ENCODE measurements around the gene SCFD2.

Gene SCFD2

GRCh38 chr4:52995360-52996030, 370.4 kb downstream of the SCFD2 start:
- no peak for TF ChIP-seq TAF1 (IDR thresholded peaks at IDR 0.05; ENCODE audit: borderline replicate concordance, insufficient read depth, low read length)
- no peak for TF ChIP-seq SIN3A (IDR thresholded peaks at IDR 0.05; ENCODE audit: borderline replicate concordance, insufficient read depth, low read length)
- no peak for TF ChIP-seq POLR2AphosphoS5 (IDR thresholded peaks at IDR 0.05; ENCODE audit: low read depth, low read length)
- TF ChIP-seq REST (IDR thresholded peaks at IDR 0.05; ENCODE audit: insufficient read depth in 1 of 2, low read depth in 2 of 2, low read length in 2 of 2): no peak
- no peak for TF ChIP-seq FOXP2 (optimal IDR thresholded peaks at IDR 0.05; ENCODE audit: borderline replicate concordance, extremely low read depth, extremely low read length, insufficient read depth)

- TF ChIP-seq POLR2AphosphoS5 (IDR thresholded peaks at IDR 0.05; ENCODE audit: low read depth, low read length): no peak
- TF ChIP-seq REST (IDR thresholded peaks at IDR 0.05; ENCODE audit: insufficient read depth in 1 of 2, low read depth in 2 of 2, low read length in 2 of 2): no peak
- TF ChIP-seq FOXP2 (optimal IDR thresholded peaks at IDR 0.05; ENCODE audit: borderline replicate concordance, extremely low read depth, extremely low read length, insufficient read depth): no peak
Measured at GRCh38 chr4:52994567-52994966, 371.3 kb downstream of the SCFD2 start.

GRCh38 chr4:52993771-52994170, 372.1 kb downstream of the SCFD2 start:
- no peak for TF ChIP-seq SIN3A (IDR thresholded peaks at IDR 0.05; ENCODE audit: borderline replicate concordance, insufficient read depth, low read length)
- TF ChIP-seq REST (IDR thresholded peaks at IDR 0.05; ENCODE audit: insufficient read depth in 1 of 2, low read depth in 2 of 2, low read length in 2 of 2): no peak
- no peak for TF ChIP-seq FOXP2 (optimal IDR thresholded peaks at IDR 0.05; ENCODE audit: borderline replicate concordance, extremely low read depth, extremely low read length, insufficient read depth)
- TF ChIP-seq TAF1 (IDR thresholded peaks at IDR 0.05; ENCODE audit: borderline replicate concordance, insufficient read depth, low read length): no peak
- no peak for TF ChIP-seq POLR2AphosphoS5 (IDR thresholded peaks at IDR 0.05; ENCODE audit: low read depth, low read length)

GRCh38 chr4:52991472-52991871, 374.4 kb downstream of the SCFD2 start:
- TF ChIP-seq TAF1 (IDR thresholded peaks at IDR 0.05; ENCODE audit: borderline replicate concordance, insufficient read depth, low read length) (no peak), POLR2AphosphoS5 (IDR thresholded peaks at IDR 0.05; ENCODE audit: low read depth, low read length) (no peak), FOXP2 (optimal IDR thresholded peaks at IDR 0.05; ENCODE audit: borderline replicate concordance, extremely low read depth, extremely low read length, insufficient read depth) (no peak), REST (IDR thresholded peaks at IDR 0.05; ENCODE audit: insufficient read depth in 1 of 2, low read depth in 2 of 2, low read length in 2 of 2) (no peak)

GRCh38 chr4:52990706-52991105, 375.2 kb downstream of the SCFD2 start:
- TF ChIP-seq SIN3A (IDR thresholded peaks at IDR 0.05; ENCODE audit: borderline replicate concordance, insufficient read depth, low read length) (no peak), POLR2AphosphoS5 (IDR thresholded peaks at IDR 0.05; ENCODE audit: low read depth, low read length) (no peak), REST (IDR thresholded peaks at IDR 0.05; ENCODE audit: insufficient read depth in 1 of 2, low read depth in 2 of 2, low read length in 2 of 2) (no peak), TAF1 (IDR thresholded peaks at IDR 0.05; ENCODE audit: borderline replicate concordance, insufficient read depth, low read length) (no peak), FOXP2 (optimal IDR thresholded peaks at IDR 0.05; ENCODE audit: borderline replicate concordance, extremely low read depth, extremely low read length, insufficient read depth) (no peak)

All from PFSK-1 (cell line).